HG03135 (cell line): ENCODE results near the gene GPD1L.
A peak's percentile ranks its signal among the peaks of the same experiment; 100 is the strongest.
"Not testable (repeated sequence)": the region's sequence is repeated elsewhere in the genome, so short reads cannot be mapped to it uniquely, and the experiment has no call there.

Experiments used
- ATAC-seq: cut with Tn5 transposase; IDR thresholded peaks from one replicate; pipeline ENCODE4 v1.9.1; 2021; ENCODE audit warnings: mild to moderate bottlenecking, moderate library complexity; ENCODE audit not compliant: unreplicated experiment

The GPD1L gene

DNA sequence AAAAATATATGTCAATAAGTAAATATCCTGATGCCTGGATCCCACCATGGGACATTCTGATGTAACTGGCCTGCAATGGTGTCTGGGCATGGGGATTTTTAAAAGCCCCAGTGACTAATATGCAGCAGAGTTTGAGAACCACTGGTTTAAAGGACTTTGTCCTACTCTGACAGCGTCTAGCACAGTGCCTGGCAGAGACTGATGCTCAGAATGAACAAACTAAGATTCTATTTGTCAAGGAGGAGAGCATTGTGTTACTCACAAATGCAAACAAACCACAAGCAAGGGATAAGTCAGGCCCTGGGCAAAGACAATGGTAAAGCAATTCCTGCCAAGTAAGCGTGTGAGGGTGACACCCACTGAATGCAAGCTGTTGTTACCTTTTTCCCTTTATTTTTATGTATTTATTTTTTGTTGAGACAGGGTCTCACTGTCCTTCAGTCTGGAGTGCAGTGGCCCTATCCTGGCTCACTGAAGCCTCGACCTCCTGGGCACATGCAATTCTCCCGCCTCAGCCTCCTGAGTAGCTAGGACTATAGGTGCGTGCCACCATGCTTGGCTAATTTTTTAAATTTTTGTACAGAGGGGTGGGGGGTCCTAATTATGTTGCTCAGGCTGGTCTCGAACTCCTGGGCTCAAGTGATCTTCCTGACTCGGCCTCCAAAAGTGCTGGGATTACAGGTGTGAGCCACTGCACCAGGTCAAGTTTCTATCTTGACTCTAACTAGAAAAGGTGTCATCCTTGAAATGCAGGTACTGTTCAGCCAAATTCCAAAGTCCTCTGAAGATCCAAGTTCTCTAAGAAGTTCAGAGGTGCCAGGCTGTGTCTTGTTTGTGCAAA lies 909 bp upstream of the GPD1L start:
- no peak for ATAC-seq

- ATAC-seq, result peak; percentile 17
These were observed 526 bp downstream of the GPD1L start for GRCh38 chr3:32106929-32107362.

DNA sequence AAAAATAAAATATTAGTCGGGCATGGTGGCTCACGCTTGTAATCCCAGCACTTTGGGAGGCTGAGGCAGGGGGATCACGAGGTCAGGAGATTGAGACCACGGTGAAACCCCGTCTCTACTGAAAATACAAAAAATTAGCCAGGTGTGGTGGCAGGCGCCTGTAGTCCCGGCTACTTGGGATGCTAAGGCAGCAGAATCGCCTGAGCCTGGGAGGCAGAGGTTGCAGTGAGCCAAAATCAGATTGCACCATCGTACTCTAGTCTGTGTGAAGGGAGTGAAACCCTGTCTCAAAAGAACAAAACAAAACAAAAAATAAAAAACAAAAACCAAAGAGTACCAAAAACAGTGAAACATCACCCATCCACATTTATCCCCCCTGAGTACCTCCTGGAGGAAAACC lies 1.8 kb downstream of the GPD1L start:
- not testable (repeated sequence) for ATAC-seq

DNA sequence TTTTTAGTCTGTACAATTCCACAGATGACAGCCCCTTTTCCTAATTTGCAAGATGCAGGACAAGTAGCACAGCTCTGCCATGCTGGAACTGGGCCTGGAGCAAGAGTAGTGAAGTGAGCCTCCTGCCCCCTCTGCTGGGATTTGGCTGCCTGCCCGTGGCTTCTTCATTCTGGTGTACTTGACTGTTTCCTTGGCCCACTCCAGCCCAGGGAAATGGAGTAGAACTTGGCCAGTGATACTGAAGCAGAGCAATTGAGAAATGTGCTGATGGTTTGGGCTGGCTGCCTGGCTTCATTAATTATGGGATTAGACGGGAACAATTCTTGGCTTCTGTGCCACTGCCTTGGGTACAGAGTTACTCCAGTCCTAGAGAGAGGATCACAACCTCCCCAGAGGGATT lies 2.8 kb downstream of the GPD1L start:
- no peak for ATAC-seq

DNA sequence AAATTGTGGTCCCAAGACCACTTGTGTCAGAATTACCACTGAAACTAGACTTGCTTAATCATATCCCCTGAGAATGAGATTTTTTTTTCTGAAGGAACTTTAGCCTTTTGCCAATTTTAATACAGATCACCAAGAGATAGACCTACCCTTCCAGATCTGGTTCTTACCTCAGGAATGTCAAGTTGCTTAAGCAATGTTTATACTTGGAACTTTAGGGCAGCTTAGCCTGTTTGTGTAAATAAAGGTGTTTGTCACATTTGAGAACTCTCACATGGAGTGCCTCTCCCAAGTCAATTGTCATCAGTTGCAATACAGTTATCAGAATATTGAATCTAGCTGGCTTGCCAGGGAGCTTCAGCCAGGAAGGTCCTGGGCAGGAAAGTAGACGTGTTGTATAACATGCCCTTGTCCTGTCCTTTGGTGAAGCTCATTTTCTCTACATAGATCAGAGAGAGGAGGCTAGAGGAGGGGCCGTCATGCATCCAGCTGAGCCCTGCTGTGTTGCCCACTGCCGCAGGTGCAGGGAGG lies 3.9 kb downstream of the GPD1L start:
- ATAC-seq, result no peak

GRCh38 chr3:32111560-32111959 lies 5.1 kb downstream of the GPD1L start:
- ATAC-seq, result no peak

DNA sequence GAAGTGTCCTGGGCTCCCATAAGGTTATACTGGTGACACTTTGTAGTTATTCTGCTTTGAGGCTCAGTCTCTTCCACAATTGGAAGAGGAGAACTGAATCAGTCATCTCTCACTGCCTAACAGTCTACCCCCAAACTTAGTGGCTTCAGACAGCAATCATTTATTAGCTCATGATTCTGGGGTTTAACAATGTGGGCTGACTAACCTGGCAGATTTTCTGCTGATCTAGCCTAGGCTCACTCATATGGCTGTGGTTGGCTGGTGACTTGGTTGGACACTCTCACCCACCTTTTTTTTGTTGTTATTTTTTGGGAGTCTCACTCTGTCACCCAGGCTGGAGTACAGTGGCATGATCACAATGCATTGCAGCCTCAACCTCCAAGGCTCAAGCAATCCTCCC lies 7.1 kb downstream of the GPD1L start:
- ATAC-seq, result no peak

DNA sequence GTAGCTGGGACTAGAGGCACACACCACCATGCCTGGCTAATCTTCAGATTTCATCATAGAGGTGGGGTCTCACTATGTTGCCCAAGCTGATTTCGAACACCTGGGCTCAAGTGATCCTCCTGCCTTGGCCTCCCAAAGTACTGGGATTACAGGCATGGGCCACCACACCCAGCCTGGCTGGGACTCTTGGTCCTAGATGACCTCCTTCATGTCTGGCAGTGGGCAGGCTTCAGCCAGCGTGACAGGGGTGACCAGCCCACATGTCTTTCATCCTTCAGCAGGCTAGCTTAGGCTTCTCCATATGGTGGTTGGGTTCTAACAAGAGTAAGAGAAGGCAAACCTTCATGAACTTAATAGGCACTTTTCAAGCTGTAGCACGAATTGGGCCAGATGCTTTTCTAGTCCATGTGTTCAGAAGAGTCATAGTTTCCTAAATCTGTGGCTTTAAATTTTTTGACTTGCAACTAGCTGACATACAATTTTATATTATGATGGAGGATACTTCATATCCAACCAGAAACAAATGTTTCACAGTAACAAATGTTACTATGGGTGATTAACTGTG lies 7.6 kb downstream of the GPD1L start:
- ATAC-seq, result peak; percentile 27

DNA sequence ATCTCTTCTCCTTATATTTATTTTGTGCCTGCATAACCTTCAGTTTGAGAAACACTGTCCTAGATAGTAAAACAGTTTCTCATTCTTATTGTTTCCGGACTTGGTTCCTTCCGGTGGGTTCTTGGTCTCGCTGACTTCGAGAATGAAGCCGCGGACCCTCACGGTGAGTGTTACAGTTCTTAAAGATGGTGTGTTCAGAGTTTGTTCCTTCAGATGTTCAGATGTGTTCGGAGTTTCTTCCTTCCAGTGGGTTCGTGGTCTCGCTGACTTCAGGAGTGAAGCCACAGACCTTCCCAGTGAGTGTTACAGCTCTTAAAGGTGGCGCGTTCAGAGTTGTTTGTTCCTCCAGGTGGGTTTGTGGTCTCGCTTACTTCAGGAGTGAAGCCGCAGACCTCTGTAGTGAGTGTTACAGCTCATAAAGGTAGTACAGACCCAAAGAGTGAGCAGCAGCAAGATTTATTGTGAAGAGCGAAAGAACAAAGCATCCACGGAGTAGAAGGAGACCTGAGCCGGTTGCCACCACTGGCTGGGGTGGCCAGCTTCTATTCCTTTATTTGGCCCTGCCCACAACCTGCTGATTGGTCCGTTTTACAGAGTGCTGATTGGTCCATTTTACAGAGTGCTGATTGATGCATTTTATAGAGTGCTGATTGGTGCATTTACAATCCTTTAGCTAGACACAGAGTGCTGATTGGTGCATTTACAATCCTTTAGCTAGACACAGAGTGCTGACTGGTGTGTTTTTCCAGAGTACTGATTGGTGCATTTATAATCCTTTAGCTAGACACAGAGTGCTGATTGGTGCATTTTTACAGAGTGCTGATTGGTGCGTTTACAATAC lies 8.3 kb downstream of the GPD1L start:
- peak; percentile 64 for ATAC-seq

DNA sequence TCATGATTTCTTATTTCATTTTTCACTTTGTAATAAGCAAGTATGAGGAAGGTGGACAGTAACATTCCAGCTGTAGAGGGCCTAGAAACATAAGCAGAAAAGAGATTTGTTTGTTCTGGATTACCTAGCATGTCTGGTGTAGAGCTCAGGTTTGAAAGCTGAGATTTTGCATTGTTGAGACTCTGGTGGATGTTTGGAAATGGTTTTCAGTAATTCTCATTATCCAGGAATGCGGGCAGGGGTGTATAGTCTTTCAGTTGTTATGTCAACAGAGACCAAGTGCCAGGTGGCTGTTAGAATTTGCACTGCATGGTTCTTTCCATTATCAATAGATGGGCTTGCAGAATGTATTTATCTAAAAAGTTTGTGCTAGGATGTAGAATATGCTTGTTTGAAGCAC lies 10.9 kb downstream of the GPD1L start:
- no peak for ATAC-seq

- ATAC-seq, result no peak
These were observed 11.8 kb downstream of the GPD1L start for GRCh38 chr3:32118215-32118614.

DNA sequence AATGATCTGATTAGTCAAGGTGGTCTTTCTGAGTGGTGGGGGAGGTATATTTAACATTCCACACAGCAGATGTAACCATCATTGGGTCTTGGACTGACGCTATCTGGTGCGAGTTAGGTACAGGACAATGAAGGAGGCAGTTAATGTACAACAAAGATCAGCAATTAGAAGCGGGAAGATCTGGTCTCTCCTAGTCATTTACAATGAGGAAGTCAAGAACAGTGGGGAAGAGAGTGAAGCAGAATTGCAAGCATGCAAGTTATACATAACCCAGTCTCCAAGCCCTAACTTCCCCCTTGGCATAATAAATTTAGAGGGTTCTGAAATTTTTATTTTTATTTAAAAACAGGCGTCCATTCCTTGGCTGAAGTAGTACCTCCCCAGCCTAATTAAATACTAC lies 14.1 kb downstream of the GPD1L start:
- ATAC-seq, result no peak

GRCh38 chr3:32121137-32121536 lies 14.7 kb downstream of the GPD1L start:
- ATAC-seq, result no peak

DNA sequence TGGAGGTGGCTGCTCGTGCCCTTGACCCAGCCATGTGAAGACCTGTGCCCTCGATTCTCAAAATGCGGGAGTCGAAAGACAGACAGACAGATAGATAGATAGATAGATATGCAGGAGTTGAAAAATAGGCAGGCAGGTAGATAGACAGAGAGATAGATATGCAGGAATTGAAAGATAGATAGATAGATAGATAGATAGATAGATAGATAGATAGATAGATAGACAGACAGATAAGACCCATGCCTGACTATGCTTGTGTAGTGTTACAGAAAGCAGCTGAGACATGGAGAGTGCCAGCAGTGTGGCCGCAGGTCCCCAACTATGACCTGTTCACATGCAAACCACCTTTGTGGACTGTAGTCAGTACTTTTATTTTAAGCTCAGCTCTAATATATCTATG lies 17.2 kb downstream of the GPD1L start:
- no peak for ATAC-seq

DNA sequence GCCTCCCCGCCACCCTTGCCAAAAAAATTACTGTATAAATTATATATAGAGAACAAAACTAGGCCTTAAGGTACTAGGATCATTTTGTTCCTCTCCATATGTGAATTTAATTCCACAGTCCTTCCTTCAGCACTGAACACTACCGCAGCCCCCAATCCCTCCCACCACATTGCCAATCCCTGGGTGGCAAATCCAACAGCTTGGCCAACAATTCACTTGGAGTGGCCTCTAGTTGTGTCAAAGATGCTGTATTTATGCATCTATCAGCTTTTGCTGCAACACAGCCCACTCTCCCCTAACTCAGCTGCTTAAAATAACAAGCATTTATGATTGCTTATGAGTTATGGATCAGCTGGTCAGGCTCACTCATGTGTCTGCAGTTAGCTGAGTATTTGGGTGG lies 18.6 kb downstream of the GPD1L start:
- ATAC-seq, result no peak

DNA sequence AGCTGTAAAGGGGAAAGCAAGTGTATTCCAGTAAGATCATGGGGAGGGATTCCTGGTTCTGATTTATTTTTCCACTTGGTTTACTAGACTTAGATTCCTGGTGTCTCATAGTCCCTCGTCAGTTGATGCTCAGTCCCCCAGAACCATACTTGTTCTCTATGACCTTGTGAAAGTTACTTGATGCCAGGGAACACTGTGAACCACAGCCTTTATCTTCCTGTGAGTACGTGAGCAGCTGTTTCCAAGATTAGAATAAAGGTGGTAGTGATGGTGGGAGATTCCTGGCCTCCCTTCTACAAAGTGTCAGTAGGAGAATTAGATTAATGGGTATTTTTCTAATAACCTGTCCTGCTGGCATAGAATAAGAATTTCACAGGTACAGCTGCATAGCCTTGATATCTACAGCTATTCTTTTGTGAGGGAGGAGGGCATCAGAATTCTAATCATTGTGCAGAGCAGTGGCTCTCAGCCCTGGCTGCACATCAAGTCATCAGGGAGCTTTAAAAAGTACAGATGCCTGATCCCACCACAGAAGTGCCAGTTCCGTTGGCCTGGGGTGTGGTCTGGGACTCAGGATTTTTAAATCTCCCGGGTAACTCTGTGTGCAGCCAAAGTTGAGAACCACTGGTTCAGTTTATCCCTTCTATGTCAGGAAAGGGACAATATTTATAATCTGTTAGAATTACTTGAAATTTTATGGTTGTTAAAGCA lies 20.0 kb downstream of the GPD1L start:
- ATAC-seq, result no peak

DNA sequence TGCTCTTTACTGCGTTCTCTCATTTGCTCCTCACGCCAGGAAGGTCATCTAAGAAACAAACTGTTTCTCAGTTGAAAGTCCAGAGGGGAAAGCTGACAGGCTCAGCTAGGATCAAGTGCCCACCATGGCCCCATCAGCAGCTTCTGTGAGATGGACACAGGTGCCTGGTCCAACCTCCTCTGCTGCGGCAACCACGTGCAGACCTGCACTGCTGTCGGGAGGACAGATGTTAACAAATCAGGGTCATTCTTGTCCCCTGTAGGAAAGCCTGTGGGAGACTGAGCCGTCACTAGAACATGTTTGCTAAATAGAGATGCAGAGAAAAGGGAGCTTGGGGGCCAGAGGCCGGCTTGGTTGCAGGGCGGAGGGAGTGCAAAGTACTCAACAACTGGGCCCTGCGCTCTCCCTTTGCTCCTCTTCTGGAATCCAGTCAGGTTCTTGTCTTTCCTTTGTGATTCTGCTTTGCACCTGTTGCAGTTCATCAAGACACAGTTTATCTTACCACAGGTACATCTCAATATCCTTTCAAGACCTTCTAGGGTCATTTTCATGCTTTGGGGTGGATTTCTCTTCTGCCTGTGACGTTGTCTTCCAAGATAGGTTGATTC lies 20.9 kb downstream of the GPD1L start:
- no peak for ATAC-seq

- no peak for ATAC-seq
These were observed 22.5 kb downstream of the GPD1L start for GRCh38 chr3:32128936-32129335.

- ATAC-seq, result no peak
These were observed 23.4 kb downstream of the GPD1L start for GRCh38 chr3:32129832-32130231.

GRCh38 chr3:32132121-32132520 lies 25.7 kb downstream of the GPD1L start:
- no peak for ATAC-seq
